Stomach (tissue), 9 donors: ENCODE data around the gene ST6GALNAC6. TPM values are rescaled to one million over a fixed set of nuclear protein-coding genes. Genes with fewer than 3 reads are reported as not detected.

Experiments
- DNase-seq, 2 donors: peaks; one replicate each; pipeline versions ENCODE4 v3.0.0 to v3.0.0-alpha.2; 2013 to 2019
- H3K27ac ChIP-seq, 5 donors: fragments of 200-600 bp in 4 of 5; sonication (generic) in 4 of 5; one replicate each; pipeline ENCODE4 v1.5.1; 2013 to 2019; ENCODE audit warnings: mild to moderate bottlenecking in 1 of 5, moderate library complexity in 1 of 5
- H3K27me3 ChIP-seq, 3 donors: fragments of 200-600 bp; sonication (generic); one replicate each; pipeline ENCODE4 v1.5.1; 2017 to 2019; ENCODE audit warnings: mixed run types in 1 of 3
- H3K36me3 ChIP-seq, 4 donors: fragments of 200-600 bp; sonication (generic); 1 replicate in 3 of 4; 2 replicates in 1 of 4; pipeline ENCODE4 v1.5.1; 2016 to 2019
- H3K4me1 ChIP-seq, 4 donors: fragments of 200-600 bp; sonication (generic); one replicate each; pipeline ENCODE4 v1.5.1; 2016 to 2019
- H3K4me3 ChIP-seq, 4 donors: fragments of 200-600 bp; sonication (generic) in 3 of 4; one replicate each; pipeline ENCODE4 v1.5.1; 2016 to 2019; ENCODE audit warnings: mild to moderate bottlenecking in 1 of 4
- H3K9me3 ChIP-seq, 4 donors: fragments of 200-600 bp; sonication (generic); one replicate each; pipeline ENCODE4 v1.5.1; 2016 to 2019
- EP300 ChIP-seq: sonication (generic); formaldehyde crosslinking; IDR thresholded peaks from one replicate; pipeline ENCODE4 v1.6.1; 2017; ENCODE audit warnings: antibody characterized with exemption
- POLR2A ChIP-seq, 4 donors: fragments of 450-650 bp; IDR thresholded peaks; one replicate each; pipeline ENCODE4 v1.6.1; 2016; ENCODE audit warnings: antibody characterized with exemption in 4 of 4, control low read depth in 2 of 4, mild to moderate bottlenecking in 1 of 4, moderate library complexity in 1 of 4
- POLR2AphosphoS5 ChIP-seq, 3 donors: sonication (generic); formaldehyde crosslinking; IDR thresholded peaks; one replicate each; pipeline ENCODE4 v1.6.1; 2016; ENCODE audit warnings: antibody characterized with exemption in 3 of 3
- WGBS, 5 donors: extraction: QIAGEN DNeasy Blood & Tissue Kit in 3 of 5; methylation state at CpG; one replicate each; pipeline versions ENCODE4 v1.1.5 to v1.1.7; 2013 to 2018; 5-methylcytosine and 5-hydroxymethylcytosine counted together
- intact Hi-C: fragments of 100-400 bp; cut with DNase I; formaldehyde crosslinking; loops from one replicate; pipeline ENCODE4 v1.15.1; 2023; ENCODE audit warnings: low total_unique reads
- polyA plus RNA-seq, 3 donors: library from polyadenylated mRNA; stranded (reverse); fragments of 200-250 nt; gene quantifications; one replicate each; pipeline ENCODE4 v1.2.3, GENCODE V29; 2013
- total RNA-seq, 5 donors: library from RNA; depleted of rRNA; stranded (reverse); fragments of >200 nt; gene quantifications; one replicate each; pipeline versions ENCODE4 v1.1.0 to v1.2.3, GENCODE V29; 2014 to 2016
- TF ChIP-seq, protein P1 (sequence below), 7 experiments: fragments of 450-650 bp in 4 of 7; fragments of 200-600 bp in 3 of 7; sonication (generic) in 3 of 7; IDR thresholded peaks; one replicate each; pipeline ENCODE4 v1.5.1; 2016 to 2019; ENCODE audit warnings: antibody characterized with exemption in 7 of 7, control low read depth in 2 of 7, mild to moderate bottlenecking in 1 of 7
- donor health status: healthy with polysubstance abuse.
- donor health status: Bipolar disorder and iron deficiency.
- donor health status: healthy.

The ST6GALNAC6 gene
- total and polyA plus RNA-seq, 8 donors, result 18.0 to 145 (median 53.0) TPM

DNA sequence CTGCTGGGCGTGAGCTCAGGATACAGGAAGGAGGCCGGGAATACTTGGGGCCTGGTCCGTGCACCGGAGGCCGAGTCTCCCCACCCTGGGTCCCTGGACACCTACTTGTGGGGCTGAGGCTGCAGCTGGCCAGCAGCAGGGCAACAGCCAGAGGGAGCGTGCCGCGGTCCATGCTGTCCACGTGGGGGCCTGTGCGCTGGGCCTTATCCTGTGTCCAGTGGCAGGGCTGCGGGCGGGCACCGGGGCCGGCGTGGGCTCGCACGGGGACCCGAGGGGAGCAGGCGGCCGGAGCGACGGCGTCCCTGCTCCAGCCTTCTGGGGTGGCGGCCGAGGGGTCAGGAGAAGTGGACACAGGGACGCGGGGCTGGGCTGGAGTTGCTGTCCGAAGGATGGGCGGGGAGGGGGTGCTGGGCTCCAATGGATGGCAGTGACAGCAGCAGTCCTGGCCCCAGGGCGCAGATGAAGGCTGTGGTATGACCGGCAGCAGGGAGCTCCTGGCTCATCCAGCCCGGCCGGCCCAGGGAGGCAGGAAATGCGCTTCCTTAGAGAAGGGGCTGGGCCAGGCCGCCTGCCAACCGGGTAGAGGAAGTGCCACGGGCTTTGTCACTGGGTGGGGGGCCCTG is 45.1 kb downstream of the ST6GALNAC6 start, which contains the start of gene ENG:
Gene ENG (minus strand): TSS at position 475 of the 623 bp plus-strand sequence. CDS start 303 bp downstream, at position 172.
- Histone ChIP-seq H3K4me1 (peaks cover 14 to 50% (median 24%) of the 10 kb centered on the region in 4 donors), H3K27ac (peak within 1 kb of the TSS; percentile 75 to 90 (median 84)), H3K4me3 (peak within 1 kb of the TSS; percentile 52 to 61 (median 54)), H3K9me3 (peaks cover 0 to 4% (median 4%) of the 10 kb centered on the region in 4 donors), H3K36me3 (no peaks in the 10 kb centered on the region), H3K27me3 (no peaks in the 10 kb centered on the region)
- intact Hi-C loops, result no loop called here
- peak; percentile 54 to 84 for DNase-seq
- TF ChIP-seq POLR2A (IDR thresholded peaks at IDR 0.05) (no peak), POLR2AphosphoS5 (IDR thresholded peaks at IDR 0.05) (peak in 2 of 3 donors; percentile 44)
- WGBS, 5 donors, result 12 to 46% (median 28%) methylated on average over 9 to 37 of the region's 37 CpGs

DNA sequence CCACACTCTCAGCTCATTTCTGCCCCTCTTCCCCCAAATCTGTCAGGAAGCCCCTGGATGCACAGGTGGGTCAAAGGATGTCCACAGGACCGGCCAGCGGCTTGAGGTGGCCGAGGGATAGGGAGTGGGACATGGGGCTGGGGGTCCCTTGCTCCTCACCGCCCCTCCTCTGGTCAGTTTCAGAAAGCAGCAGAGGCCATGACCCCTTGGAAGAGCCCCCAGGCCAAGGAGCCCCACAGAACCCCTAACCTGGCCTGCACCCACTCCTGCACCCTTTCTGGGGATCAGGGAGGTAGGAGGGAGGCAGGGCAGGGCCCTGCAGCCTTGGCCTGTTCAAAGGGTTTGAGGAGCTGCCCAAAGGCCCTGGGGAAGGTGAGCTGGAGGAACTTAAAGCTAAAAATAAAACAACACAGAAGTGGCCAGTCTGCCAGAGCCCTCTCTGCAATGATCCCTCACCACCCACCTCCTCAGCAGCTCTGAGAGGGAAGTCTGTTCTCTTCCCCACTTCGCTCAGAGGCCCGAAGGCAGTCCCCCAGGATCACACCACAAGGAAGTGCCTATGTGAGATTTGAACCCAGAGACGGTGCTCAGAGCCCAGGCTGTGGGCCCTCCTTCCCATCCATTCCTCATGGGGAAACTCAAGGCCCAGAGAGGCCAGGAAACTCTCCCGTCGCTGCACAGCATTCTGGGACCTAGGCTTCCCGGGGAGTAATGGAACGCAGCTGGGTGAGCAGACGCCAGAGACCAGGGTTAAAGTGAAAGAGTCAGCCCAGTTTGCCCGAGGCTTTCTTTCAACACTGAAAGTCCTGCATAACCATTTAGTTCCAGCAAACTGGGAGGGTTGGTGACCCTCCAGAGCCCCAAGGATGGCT is 45.9 kb downstream of the ST6GALNAC6 start:
- DNase-seq, result no peak
- Histone ChIP-seq H3K27me3 (no peaks in the 10 kb centered on the region), H3K27ac (peak overlapping the region; percentile 75 to 90 (median 84)), H3K9me3 (peaks cover 0 to 12% (median 9%) of the 10 kb centered on the region in 4 donors), H3K4me1 (peaks cover 8 to 43% (median 18%) of the 10 kb centered on the region in 4 donors), H3K4me3 (peak overlapping the region; percentile 52 to 61 (median 54)), H3K36me3 (no peaks in the 10 kb centered on the region)
- intact Hi-C loops, result no loop called here
- no peak for TF ChIP-seq EP300
- TF ChIP-seq, protein P1, sequence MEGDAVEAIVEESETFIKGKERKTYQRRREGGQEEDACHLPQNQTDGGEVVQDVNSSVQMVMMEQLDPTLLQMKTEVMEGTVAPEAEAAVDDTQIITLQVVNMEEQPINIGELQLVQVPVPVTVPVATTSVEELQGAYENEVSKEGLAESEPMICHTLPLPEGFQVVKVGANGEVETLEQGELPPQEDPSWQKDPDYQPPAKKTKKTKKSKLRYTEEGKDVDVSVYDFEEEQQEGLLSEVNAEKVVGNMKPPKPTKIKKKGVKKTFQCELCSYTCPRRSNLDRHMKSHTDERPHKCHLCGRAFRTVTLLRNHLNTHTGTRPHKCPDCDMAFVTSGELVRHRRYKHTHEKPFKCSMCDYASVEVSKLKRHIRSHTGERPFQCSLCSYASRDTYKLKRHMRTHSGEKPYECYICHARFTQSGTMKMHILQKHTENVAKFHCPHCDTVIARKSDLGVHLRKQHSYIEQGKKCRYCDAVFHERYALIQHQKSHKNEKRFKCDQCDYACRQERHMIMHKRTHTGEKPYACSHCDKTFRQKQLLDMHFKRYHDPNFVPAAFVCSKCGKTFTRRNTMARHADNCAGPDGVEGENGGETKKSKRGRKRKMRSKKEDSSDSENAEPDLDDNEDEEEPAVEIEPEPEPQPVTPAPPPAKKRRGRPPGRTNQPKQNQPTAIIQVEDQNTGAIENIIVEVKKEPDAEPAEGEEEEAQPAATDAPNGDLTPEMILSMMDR (IDR thresholded peaks at IDR 0.05), result no peak
- TF ChIP-seq POLR2A (IDR thresholded peaks at IDR 0.05), result no peak
- TF ChIP-seq POLR2AphosphoS5 (IDR thresholded peaks at IDR 0.05), result no peak
- WGBS, 5 donors, result 50 to 70% (median 59%) methylated on average over 9 to 13 of the region's 13 CpGs

DNA sequence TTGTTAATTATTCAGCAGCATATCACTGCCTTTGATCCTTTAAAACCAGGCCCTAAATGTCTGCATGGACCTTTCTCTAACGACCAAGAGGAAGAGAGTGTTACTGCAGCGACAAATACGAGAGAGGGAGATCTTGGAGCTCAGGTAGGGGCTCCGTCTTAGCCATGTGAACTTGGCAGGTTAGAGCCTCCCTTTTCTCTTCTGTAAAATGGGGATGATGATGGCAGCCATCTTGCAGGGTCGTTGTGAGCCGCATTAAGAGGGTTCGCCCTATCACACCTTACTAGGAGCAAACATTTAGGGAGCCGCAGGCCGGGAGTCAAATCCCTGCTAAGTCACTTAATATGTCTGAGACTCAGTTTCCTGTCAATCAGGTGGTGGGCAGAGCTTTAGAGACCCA is 46.6 kb downstream of the ST6GALNAC6 start:
- Histone ChIP-seq H3K9me3 (peaks cover 0 to 14% (median 10%) of the 10 kb centered on the region in 4 donors), H3K4me3 (peak overlapping the region; percentile 52 to 61 (median 54)), H3K27me3 (no peaks in the 10 kb centered on the region), H3K27ac (peak overlapping the region in 4 of 5 donors; percentile 83 to 90 (median 84)), H3K4me1 (peaks cover under 1 to 35% (median 11%) of the 10 kb centered on the region in 4 donors), H3K36me3 (no peaks in the 10 kb centered on the region)
- 69 to 85% (median 84%) methylated on average over 9 of the region's 9 CpGs for WGBS, 5 donors
- TF ChIP-seq POLR2A (IDR thresholded peaks at IDR 0.05), result no peak
- no peak for TF ChIP-seq EP300
- TF ChIP-seq, protein P1 (IDR thresholded peaks at IDR 0.05), result no peak
- no peak for TF ChIP-seq POLR2AphosphoS5 (IDR thresholded peaks at IDR 0.05)
- DNase-seq, result no peak
- intact Hi-C loops, result no loop called here

DNA sequence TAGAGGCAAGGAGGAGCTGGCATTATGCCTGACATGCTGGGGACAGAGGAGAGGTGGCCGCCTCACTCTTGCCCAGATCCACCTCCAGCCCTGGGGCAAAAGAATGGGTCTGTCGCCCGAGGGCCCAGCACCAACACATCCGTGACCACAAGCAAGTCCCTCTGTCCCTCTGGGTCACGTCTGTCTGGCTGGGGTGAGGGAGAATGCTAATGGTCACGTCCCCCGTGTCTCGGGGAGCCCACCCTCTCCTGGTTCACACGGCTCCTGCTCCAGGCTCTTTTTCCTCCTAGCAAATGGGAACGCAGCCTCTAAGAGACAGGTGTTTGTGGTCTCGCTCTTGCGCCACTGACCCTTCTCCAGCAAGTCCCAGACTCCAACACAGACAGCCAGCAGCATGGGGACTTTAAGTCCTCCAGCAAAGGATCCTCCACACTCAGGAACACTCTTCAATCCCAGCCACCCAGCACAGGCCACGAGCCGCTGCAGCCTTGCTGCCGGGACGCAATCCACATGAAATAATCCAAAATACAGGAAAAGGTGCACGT is 49.0 kb downstream of the ST6GALNAC6 start:
- H3K27ac ChIP-seq, result peak overlapping the region in 3 of 5 donors; percentile 10 to 37 (median 27)
- TF ChIP-seq POLR2AphosphoS5 (IDR thresholded peaks at IDR 0.05) (no peak), EP300 (no peak), POLR2A (IDR thresholded peaks at IDR 0.05) (no peak)
- TF ChIP-seq, protein P1 (IDR thresholded peaks at IDR 0.05), result no peak
- H3K4me1 ChIP-seq, result peaks cover 0 to 45% (median 15%) of the 10 kb centered on the region in 4 donors
- WGBS, 5 donors, result 81 to 93% (median 86%) methylated on average over 17 of the region's 17 CpGs
- intact Hi-C loops, result no loop called here
- H3K36me3 ChIP-seq, result no peaks in the 10 kb centered on the region
- H3K4me3 ChIP-seq, result peak overlapping the region in 3 of 4 donors; percentile 52 to 61 (median 57)
- DNase-seq, result no peak
- peaks cover 0 to 14% (median 10%) of the 10 kb centered on the region in 4 donors for H3K9me3 ChIP-seq
- H3K27me3 ChIP-seq, result no peaks in the 10 kb centered on the region
